ENCODE results near the gene POLDIP2. TPM values are rescaled to one million over a fixed set of nuclear protein-coding genes. Genes with fewer than 3 reads are reported as not detected.

POLDIP2 gene
- total and polyA plus RNA-seq, 2 of the 13 experiments (the other 11 are each of a cell fraction or from before 2014, with no cell fraction given), result 85.9 to 114 TPM

GRCh38 chr17:28318759-28319597, 38.3 kb downstream of the POLDIP2 start, which contains the start of gene TMEM97 (continued):
- TF ChIP-seq AHDC1 (CRISPR knock-in tag; IDR thresholded peaks at IDR 0.05; ENCODE audit: borderline replicate concordance) (no peak), PTBP1 (IDR thresholded peaks at IDR 0.05; ENCODE audit: low read depth, low read length, poor library complexity, severe bottlenecking) (no peak), ZNF256 (CRISPR knock-in tag; conservative IDR thresholded peaks at IDR 0.05) (no peak; the same call in 1 of the 2 replicates), MXD3 (CRISPR knock-in tag; IDR thresholded peaks at IDR 0.05) (peak; percentile 87), YEATS4 (CRISPR knock-in tag; IDR thresholded peaks at IDR 0.05; ENCODE audit: borderline replicate concordance) (peak; percentile 68; the same call in 1 of the 2 replicates), DPF2 (CRISPR knock-in tag; IDR thresholded peaks at IDR 0.05; ENCODE audit: borderline replicate concordance, low read depth) (no peak), ZFAT (CRISPR knock-in tag; conservative IDR thresholded peaks at IDR 0.05) (no peak), CC2D1A (CRISPR knock-in tag; IDR thresholded peaks at IDR 0.05) (no peak), ATF3 (CRISPR knock-in tag; IDR thresholded peaks at IDR 0.05) (peak; percentile 20; the same call in 1 of the 2 replicates), ZNF503 (CRISPR knock-in tag; IDR thresholded peaks at IDR 0.05) (peak; percentile 63), MAF1 (CRISPR knock-in tag; IDR thresholded peaks at IDR 0.05; ENCODE audit: borderline replicate concordance) (peak; percentile 94), STAT6 (CRISPR knock-in tag; IDR thresholded peaks at IDR 0.05; ENCODE audit: borderline replicate concordance) (no peak)
